ENCODE measurements around the gene ERCC6. TPM values are rescaled to one million over a fixed set of nuclear protein-coding genes. Genes with fewer than 3 reads are reported as not detected.

The ERCC6 gene
- total RNA-seq, 4 donors from 2014 or later = 16.0 to 34.0 (median 22.4) TPM

- in situ Hi-C loops (cut with MboI; ENCODE audit: low pct_ligation_motif_present in 1 of 4, low pct_unique_long_range_greater_than_20kb in 1 of 4, low sequenced_read_pairs in 3 of 4) (loop anchor here in 1 of 4 donors (25.0 kb wide), 1 partner anchor 1084 kb away; the partner anchor contains the start of gene SGMS1), intact Hi-C loops (cut with DNase I; ENCODE audit: low total_unique reads) (loop anchor here (1.0 kb wide), 1 partner anchor 19 kb away; no protein-coding TSS in a partner anchor)
- Histone ChIP-seq H3K27ac (no peak overlapping the region), H3K4me1 (no peaks in the 10 kb centered on the region), H3K36me3 (peaks cover 0 to 56% (median 18%) of the 10 kb centered on the region in 4 donors), H3K9me3 (no peaks in the 10 kb centered on the region), H3K4me3 (no peak overlapping the region), H3K27me3 (no peaks in the 10 kb centered on the region)
- 97 to 98% methylated on average over 4 of the region's 4 CpGs for WGBS, 2 donors (ENCODE audit: low coverage in 1 of 2)
- TF ChIP-seq POLR2AphosphoS5 (IDR thresholded peaks at IDR 0.05) (no peak), EP300 (IDR thresholded peaks at IDR 0.05; ENCODE audit: low read depth) (no peak), POLR2A (IDR thresholded peaks at IDR 0.05) (no peak), CTCF (IDR thresholded peaks at IDR 0.05) (no peak)
- DNase-seq = no peak
Measured at GRCh38 chr10:49527850-49528249, 11.1 kb downstream of the ERCC6 start.

GRCh38 chr10:49527061-49527460, 11.9 kb downstream of the ERCC6 start:
- no peak for DNase-seq
- intact Hi-C loops (cut with DNase I; ENCODE audit: low total_unique reads) = no loop called here
- Histone ChIP-seq H3K4me1 (no peaks in the 10 kb centered on the region), H3K36me3 (peaks cover 0 to 56% (median 18%) of the 10 kb centered on the region in 4 donors), H3K4me3 (no peak overlapping the region), H3K9me3 (no peaks in the 10 kb centered on the region), H3K27me3 (no peaks in the 10 kb centered on the region), H3K27ac (no peak overlapping the region)
- in situ Hi-C loops (cut with MboI; ENCODE audit: low pct_ligation_motif_present in 1 of 4, low pct_unique_long_range_greater_than_20kb in 1 of 4, low sequenced_read_pairs in 3 of 4) = loop anchor here in 1 of 4 donors (25.0 kb wide), 1 partner anchor 1085 kb away; the partner anchor contains the start of gene SGMS1
- TF ChIP-seq POLR2A (IDR thresholded peaks at IDR 0.05) (no peak), EP300 (IDR thresholded peaks at IDR 0.05; ENCODE audit: low read depth) (no peak), CTCF (IDR thresholded peaks at IDR 0.05) (no peak)
- 75 to 90% methylated on average over 2 of the region's 2 CpGs for WGBS, 2 donors (ENCODE audit: low coverage in 1 of 2)

GRCh38 chr10:49526619-49527018, 12.3 kb downstream of the ERCC6 start:
- DNase-seq = no peak
- 53 to 68% methylated on average over 2 of the region's 2 CpGs for WGBS, 2 donors (ENCODE audit: low coverage in 1 of 2)
- Histone ChIP-seq H3K4me3 (no peak overlapping the region), H3K9me3 (no peaks in the 10 kb centered on the region), H3K27ac (no peak overlapping the region), H3K36me3 (peaks cover 0 to 54% (median 19%) of the 10 kb centered on the region in 4 donors), H3K27me3 (no peaks in the 10 kb centered on the region), H3K4me1 (no peaks in the 10 kb centered on the region)
- in situ Hi-C loops (cut with MboI; ENCODE audit: low pct_ligation_motif_present in 1 of 4, low pct_unique_long_range_greater_than_20kb in 1 of 4, low sequenced_read_pairs in 3 of 4) = loop anchor here in 1 of 4 donors (25.0 kb wide), 1 partner anchor 1086 kb away; the partner anchor contains the start of gene SGMS1
- TF ChIP-seq EP300 (IDR thresholded peaks at IDR 0.05; ENCODE audit: low read depth) (no peak), CTCF (IDR thresholded peaks at IDR 0.05) (no peak), POLR2A (IDR thresholded peaks at IDR 0.05) (no peak), POLR2AphosphoS5 (IDR thresholded peaks at IDR 0.05) (no peak)
- intact Hi-C loops (cut with DNase I; ENCODE audit: low total_unique reads) = no loop called here

- no peaks in the 10 kb centered on the region for H3K27me3 ChIP-seq
- H3K4me1 ChIP-seq = no peaks in the 10 kb centered on the region
- no peak overlapping the region for H3K27ac ChIP-seq
- H3K36me3 ChIP-seq = peaks cover 0 to 36% (median 16%) of the 10 kb centered on the region in 4 donors
- no peaks in the 10 kb centered on the region for H3K9me3 ChIP-seq
- in situ Hi-C loops (cut with MboI; ENCODE audit: low pct_ligation_motif_present in 1 of 4, low pct_unique_long_range_greater_than_20kb in 1 of 4, low sequenced_read_pairs in 3 of 4) (loop anchor here (25.0 kb wide), 2 partner anchors 537 to 862 kb away; no protein-coding TSS in a partner anchor), intact Hi-C loops (cut with DNase I; ENCODE audit: low total_unique reads) (no loop called here)
- TF ChIP-seq POLR2AphosphoS5 (IDR thresholded peaks at IDR 0.05) = no peak
- no peak for TF ChIP-seq POLR2A (IDR thresholded peaks at IDR 0.05)
- H3K4me3 ChIP-seq = no peak overlapping the region
- 93 to 94% methylated on average over 6 to 7 of the region's 7 CpGs for WGBS, 2 donors (ENCODE audit: low coverage in 1 of 2)
- no peak for DNase-seq
Measured at GRCh38 chr10:49524496-49524895, 14.4 kb downstream of the ERCC6 start.

GRCh38 chr10:49523301-49523700, 15.6 kb downstream of the ERCC6 start:
- no peaks in the 10 kb centered on the region for H3K27me3 ChIP-seq
- TF ChIP-seq POLR2AphosphoS5 (IDR thresholded peaks at IDR 0.05) (no peak), CTCF (IDR thresholded peaks at IDR 0.05) (no peak), POLR2A (IDR thresholded peaks at IDR 0.05) (no peak), EP300 (IDR thresholded peaks at IDR 0.05; ENCODE audit: low read depth) (no peak)
- intact Hi-C loops (cut with DNase I; ENCODE audit: low total_unique reads) (no loop called here), in situ Hi-C loops (cut with MboI; ENCODE audit: low pct_ligation_motif_present in 1 of 4, low pct_unique_long_range_greater_than_20kb in 1 of 4, low sequenced_read_pairs in 3 of 4) (loop anchor here (25.0 kb wide), 2 partner anchors 536 to 861 kb away; no protein-coding TSS in a partner anchor)
- H3K9me3 ChIP-seq = no peaks in the 10 kb centered on the region
- no peaks in the 10 kb centered on the region for H3K4me1 ChIP-seq
- WGBS, 2 donors (ENCODE audit: low coverage in 1 of 2) = 31 to 33% methylated on average over 1 of the region's 1 CpG
- H3K36me3 ChIP-seq = peaks cover 0 to 33% (median 16%) of the 10 kb centered on the region in 4 donors
- no peak overlapping the region for H3K4me3 ChIP-seq
- DNase-seq = no peak
- H3K27ac ChIP-seq = no peak overlapping the region

Measured in transverse colon (tissue), 4 donors.